ENCODE measurements around the gene PLEKHG5.

Gene PLEKHG5

DNA sequence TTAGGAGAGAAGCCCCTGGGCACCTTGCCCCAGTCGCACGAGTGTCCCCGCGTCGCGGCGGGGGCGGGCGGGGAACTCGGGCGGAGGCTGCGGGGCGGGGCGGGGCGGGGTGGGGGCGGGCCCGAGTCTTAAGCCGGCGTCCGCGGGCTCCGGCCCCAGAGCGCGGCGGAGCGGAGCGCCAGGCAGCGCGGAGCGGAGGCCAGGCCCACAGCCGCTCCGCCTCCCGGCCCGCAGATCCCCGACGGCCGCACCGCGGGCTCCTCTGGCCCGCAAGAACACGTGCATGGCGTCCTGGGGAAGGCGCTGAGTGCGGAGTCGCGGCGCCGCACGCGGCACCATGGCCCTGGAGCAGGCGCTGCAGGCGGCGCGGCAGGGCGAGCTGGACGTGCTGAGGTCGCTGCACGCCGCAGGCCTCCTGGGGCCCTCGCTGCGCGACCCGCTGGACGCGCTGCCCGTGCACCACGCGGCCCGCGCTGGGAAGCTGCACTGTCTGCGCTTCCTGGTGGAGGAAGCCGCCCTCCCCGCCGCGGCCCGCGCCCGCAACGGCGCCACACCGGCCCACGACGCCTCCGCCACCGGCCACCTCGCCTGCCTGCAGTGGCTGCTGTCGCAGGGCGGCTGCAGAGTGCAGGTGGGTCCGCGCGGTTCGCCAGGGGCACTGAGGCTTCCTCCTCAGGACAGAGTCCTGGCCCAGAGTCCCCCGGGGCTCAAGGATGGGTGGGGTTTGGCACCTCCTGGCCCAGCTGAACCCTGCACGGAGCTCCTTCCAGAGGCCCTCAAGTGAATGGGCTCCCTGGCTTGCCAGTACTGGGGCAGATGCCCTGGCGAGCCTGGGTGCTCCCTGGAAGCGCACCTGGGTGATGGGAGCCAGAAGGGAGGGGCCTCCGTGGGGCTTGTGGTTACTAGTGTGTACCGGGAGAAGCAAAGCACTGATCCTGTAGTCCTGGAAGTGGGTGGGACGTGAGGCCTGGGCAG, 66.6 kb downstream of the PLEKHG5 start, which contains the start of gene ESPN:
TSS of gene ESPN (plus strand) at position 158 of the 975 bp plus-strand sequence. CDS start at position 338, 180 bp downstream.
- DNase-seq: no peak

DNA sequence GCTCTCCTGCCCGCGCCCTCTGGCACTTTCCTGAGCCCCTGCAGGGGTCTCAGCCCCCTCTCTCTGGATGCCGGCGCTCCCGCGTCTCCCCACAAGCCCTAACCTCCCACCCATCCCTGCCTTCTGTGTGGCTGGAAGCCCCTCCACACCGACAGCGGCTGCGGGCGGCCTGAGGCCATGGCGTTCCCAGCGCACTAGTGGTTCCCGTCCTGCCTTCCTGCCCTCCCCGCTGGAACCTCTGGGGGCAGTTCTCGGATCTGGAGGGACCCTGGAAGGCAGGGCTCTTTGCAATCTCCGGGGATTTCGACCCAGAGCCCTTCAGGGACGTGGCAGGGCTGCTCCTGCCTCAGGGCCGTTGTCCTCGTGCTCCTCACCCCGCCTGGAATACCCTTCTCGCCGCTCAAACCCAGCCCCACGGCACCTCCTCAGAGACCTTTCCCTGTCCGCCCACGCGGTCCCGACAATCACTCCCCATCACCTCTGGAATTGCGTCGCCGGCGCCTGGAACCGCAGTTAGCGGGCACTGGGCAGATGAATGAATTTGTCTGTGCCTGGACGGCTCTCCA, 67.4 kb downstream of the PLEKHG5 start:
- no peak for DNase-seq

DNA sequence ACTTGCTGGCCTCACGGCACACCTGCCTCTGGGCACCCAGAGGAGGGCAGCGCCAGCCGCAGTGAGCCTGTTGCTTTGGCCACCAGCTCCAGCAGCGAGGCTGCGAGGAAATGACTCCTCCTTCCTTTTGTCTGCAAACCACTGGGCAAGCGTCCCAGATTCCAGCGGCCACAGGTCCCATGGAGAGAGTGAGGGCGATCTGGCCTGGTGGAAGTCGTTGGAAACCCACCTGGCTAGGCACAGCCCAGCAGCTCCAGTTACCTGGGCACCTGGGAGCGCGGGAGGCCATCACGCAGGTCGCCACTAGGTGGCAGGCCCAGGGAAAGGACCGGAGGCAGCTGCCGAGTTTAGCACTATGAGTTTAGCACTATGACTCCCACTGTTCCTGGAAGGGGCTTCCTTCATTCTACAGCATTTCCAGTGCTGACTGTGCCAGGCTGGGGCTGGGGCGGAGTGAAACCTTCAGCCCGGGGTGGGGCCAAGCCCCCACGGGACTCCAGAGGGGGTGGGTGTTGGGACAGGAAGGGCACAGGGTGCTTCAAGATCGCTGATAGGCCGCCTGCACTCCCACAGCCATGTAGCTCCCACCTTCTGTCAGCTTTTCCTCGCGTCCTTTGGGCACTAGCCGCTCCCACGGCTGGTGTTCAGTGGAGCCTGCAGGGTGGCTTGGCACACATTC, 68.0 kb downstream of the PLEKHG5 start:
- no peak for DNase-seq

DNA sequence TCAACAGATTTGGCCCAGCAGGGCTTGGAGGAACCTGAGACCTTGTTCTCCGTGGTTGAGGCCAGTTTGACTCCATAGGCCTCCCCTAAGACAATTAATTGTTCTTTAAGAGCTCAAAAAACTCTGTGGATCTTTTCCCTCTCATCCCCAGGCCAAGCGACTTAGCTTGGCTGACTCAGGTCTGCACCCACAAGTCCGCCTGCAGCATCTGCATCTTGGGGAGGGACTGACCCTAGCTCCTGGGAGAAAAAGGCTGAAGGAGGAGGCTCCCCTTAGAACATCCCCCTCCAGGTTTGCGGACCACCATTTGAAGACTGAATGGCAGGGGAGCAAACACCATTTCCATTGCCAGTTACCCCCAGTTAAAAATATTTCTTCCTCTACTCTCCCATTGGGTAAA, 70.2 kb downstream of the PLEKHG5 start:
- DNase-seq: no peak

DNA sequence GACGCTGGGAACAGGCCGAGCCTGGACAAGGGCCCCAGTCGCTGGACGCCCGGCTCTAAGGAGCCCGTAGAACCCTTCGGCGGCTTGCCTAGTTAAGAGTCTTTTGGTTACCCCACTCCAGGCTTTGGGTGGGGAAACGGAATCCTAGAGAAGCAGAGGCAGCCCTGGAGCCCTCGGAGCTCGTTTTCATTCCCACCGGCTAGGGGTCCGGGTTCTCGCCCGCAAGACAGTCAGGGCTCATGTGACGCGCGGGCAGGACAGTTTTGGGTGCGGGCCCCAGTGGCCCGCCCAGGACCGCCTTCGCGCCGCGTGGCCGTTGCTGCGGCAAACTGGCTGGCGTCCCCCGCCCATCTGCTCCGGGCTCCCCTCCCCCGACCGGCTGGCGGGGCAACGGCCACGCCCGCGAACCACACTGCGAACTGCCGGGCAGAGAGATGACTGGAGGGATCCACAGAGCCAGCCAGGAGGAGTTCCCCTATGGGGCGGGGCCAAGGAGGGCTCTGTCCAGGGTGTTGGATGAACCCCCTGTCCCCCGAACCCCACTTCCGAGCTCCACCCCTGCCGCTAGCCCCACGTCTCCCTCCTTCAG, 70.9 kb downstream of the PLEKHG5 start:
- no peak for DNase-seq

DNA sequence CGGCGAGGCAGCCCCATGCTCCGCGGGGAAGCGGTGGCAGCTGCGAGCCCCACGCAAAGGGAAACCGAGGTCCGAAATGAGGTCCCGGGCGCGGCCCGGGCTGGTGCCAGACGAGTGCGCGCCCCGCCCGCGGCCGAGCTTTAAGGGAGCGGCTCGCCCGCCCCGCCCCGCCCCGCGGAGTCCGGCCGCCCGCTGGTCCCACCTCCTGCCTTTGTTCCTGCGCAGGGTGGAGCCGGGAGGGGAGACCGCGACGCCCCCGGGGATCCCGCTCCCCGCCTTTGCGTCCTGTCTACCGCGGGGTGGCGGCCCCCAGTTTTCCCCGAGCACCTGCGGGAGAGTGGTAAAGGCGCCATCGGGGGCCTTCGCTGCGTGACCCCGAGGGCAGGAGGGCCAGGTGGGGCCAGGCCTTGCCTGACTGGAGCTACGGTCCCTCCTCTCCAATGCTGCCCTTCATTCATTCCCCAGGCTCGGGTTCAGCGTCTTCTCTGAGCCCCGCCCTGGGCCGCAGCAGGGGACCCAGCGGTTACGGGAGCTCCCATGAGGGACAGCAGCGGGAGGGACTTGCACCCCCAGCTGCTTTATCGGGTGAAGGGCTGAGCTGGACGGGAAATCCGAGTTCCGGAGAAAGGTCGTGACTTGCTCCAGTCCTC, 71.5 kb downstream of the PLEKHG5 start, which contains the start of gene HES2:
TSS of gene HES2 (minus strand) at position 116 of the 650 bp plus-strand sequence. CDS start at position 17, 99 bp downstream.
- DNase-seq: no peak

DNA sequence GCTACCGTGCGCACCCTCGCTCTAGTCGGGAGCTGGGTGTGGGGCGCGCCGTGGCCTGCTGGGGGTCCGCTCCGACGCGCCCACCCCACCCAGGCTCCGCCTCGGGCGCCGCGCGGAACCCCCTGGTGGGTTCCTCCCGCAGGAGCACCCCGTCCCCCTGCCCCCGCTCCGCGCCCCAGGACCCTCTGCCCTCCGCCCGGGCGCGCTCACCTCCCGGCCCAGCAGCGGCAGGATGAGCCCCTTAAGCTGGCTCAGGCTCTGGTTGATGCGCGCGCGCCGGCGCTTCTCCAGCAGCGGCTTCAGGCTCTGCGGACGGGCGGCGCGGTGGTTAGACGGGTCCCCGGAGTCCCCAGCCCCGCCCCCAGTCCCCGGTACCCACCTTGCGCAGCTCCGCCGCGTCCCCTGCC, 72.1 kb downstream of the PLEKHG5 start:
- DNase-seq: no peak

DNA sequence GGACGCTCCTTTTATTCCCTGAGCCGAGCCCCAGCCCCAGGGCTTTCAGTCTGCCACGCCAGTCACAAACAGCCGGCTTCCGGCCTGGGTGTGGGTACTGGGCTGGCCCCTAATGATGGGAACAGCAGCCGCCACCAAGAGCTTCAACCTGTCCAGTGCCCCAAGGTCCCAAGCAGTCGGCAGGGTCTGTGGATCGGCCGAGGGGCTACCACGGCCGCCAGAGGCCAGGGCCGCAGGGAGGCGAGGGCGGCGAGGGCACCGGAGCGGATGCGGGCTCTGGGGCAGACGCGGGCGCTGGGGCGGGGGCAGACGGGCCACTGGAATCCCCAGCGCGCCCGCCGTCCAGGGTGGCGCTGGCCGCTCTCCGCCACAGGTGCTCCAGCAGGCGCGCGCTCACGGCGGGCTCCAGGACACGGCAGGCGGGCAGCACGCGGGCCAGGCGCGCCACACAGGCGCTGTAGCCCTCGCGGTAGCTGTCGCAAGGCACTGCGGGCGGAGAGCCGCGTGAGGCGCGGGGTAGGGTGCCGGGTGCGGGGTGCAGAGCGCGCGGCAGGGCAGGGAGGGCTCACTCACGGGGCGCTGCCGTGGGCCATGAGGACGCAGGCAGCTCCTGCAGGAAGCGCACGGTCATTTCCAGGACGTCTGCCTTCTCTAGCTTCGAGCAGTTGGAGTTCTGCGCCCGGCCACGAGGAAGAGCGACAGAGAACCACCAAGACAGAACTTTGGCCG, 72.6 kb downstream of the PLEKHG5 start:
- no peak for DNase-seq

DNA sequence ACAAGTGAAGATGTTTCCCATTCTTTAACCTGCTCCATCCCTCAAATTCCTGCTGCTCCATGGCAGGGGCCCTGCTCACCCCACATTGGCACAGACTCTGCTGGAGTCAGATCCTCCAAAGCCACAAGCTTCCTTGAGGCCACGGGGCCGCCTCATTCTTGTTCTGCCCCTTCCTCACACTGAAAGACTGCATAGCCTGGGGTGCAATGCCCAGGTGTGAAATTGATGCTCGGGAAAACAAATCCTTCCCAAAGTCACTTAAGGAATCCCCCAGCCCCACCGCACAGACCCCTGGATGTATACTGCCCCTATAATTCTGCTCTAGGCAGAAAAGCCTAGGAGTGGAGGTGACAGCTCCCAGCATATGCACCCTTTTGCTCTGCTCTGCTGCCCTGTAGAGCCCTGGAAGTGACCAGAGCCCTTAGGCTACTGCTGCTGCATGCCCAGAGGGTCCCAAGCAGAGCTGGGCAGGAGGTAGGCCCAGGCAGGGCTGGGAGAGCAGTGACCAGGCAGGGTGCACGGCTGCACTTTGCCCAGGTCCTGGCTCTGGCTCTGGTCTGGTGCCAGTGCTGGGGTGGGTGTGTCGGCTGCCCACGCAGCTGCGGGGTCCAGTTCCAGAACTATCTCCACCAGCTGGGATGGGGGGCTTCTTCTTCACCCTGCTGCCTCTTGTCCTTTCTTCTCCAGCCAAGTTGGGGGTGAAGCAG, 73.4 kb downstream of the PLEKHG5 start:
- no peak for DNase-seq
